CD4-positive, alpha-beta T cell (primary cell): Measurements from ENCODE around the gene HRH3. TPM values are rescaled to one million over a fixed set of nuclear protein-coding genes. Genes with fewer than 3 reads are reported as not detected.

Experiments used
- ATAC-seq: fragments of 200-7000 bp; cut with Tn5 transposase; one replicate; pipeline ENCODE4 v1.10.0; 2022; ENCODE audit warnings: mild to moderate bottlenecking; ENCODE audit not compliant: poor library complexity
- CTCF ChIA-PET: fragments of 350-600 bp; sonication (Branson Sonifier 250); formaldehyde crosslinking; loops from one replicate; lab custom pipeline; 2021; ENCODE audit warnings: antibody characterized with exemption, inconsistent platforms; lab: Charles Lee
- POLR2A ChIA-PET: fragments of 350-600 bp; sonication (Branson Sonifier 250); formaldehyde crosslinking; loops from one replicate; lab custom pipeline; 2021; ENCODE audit warnings: antibody characterized with exemption, inconsistent platforms; lab: Charles Lee
- DNase-seq, 14 experiments: peaks; one replicate each; pipeline ENCODE4 v3.0.0-alpha.2; 2013 to 2020; ENCODE audit warnings: mixed read lengths in 2 of 14
- H3K27ac ChIP-seq, 2 donors: one replicate each; pipeline versions ENCODE4 v1.5.1 to v1.7.0; 2013; ENCODE audit warnings: low read length in 2 of 2, low read depth in 1 of 2, mild to moderate bottlenecking in 1 of 2
- H3K27me3 ChIP-seq, 2 experiments: 1 replicate in 1 of 2; 2 replicates in 1 of 2; pipeline versions ENCODE4 v1.6.1 to v1.7.0; 2013; ENCODE audit warnings: low read length in 2 of 2, control low read depth in 1 of 2, mild to moderate bottlenecking in 1 of 2, moderate library complexity in 1 of 2; ENCODE audit not compliant: insufficient read depth in 2 of 2, control insufficient read depth in 1 of 2
- H3K36me3 ChIP-seq: one replicate; pipeline ENCODE4 v1.6.1; 2013; ENCODE audit warnings: low read length, control low read depth; ENCODE audit not compliant: insufficient read depth
- H3K4me1 ChIP-seq: one replicate; pipeline ENCODE4 v1.6.1; 2013; ENCODE audit warnings: low read length, control low read depth; ENCODE audit not compliant: insufficient read depth
- H3K4me3 ChIP-seq: one replicate; pipeline ENCODE4 v1.5.1; 2013; ENCODE audit warnings: mild to moderate bottlenecking, low read length, moderate library complexity
- H3K9me3 ChIP-seq, 2 experiments: 1 replicate in 1 of 2; 2 replicates in 1 of 2; pipeline versions ENCODE4 v1.6.1 to v1.7.0; 2013; ENCODE audit warnings: low read length in 2 of 2, mild to moderate bottlenecking in 2 of 2, control low read depth in 1 of 2, moderate library complexity in 1 of 2; ENCODE audit not compliant: control insufficient read depth in 1 of 2, insufficient read depth in 1 of 2
- H3K27ac Mint-ChIP-seq: one replicate; pipeline ENCODE4 v1.8.0; 2020; ENCODE audit warnings: mixed read lengths
- H3K27me3 Mint-ChIP-seq: one replicate; pipeline ENCODE4 v1.8.0; 2021; ENCODE audit warnings: mixed read lengths
- H3K36me3 Mint-ChIP-seq: one replicate; pipeline ENCODE4 v1.8.0; 2021; ENCODE audit warnings: low read depth, mixed read lengths
- H3K4me1 Mint-ChIP-seq: one replicate; pipeline ENCODE4 v1.8.0; 2021; ENCODE audit warnings: low read depth, mixed read lengths
- H3K4me3 Mint-ChIP-seq: one replicate; pipeline ENCODE4 v1.8.0; 2020; ENCODE audit warnings: mild to moderate bottlenecking, mixed read lengths
- H3K9me3 Mint-ChIP-seq: one replicate; pipeline ENCODE4 v1.8.0; 2020; ENCODE audit warnings: mixed read lengths
- CTCF ChIP-seq: fragments of 200-600 bp; IDR thresholded peaks from one replicate; pipeline ENCODE4 v1.8.0; 2022; ENCODE audit warnings: antibody characterized with exemption, mild to moderate bottlenecking
- intact Hi-C, 2 experiments: fragments of 100-400 bp; cut with DNase I in 1 of 2; cut with micrococcal nuclease in 1 of 2; formaldehyde crosslinking; loops; one replicate each; pipeline versions ENCODE4 v1.15.1 to v1.9.0; 2023 to 2025; cut with DNase I, micrococcal nuclease
- total RNA-seq, 174 experiments: library from RNA in 2 of 174; stranded (reverse) in 2 of 174; gene quantifications; one replicate each; pipeline ENCODE4 v1.2.3 and lab custom pipeline; 2021 to 2026

HRH3 gene
- total RNA-seq, 2 experiments from 2014 or later = not detected

GRCh38 chr20:62268228-62268900, 48.3 kb upstream of the HRH3 start:
- Mint-ChIP-seq H3K27me3 (no peaks in the 10 kb centered on the region), H3K36me3 (peaks cover 61% of the 10 kb centered on the region), H3K27ac (no peak overlapping the region), H3K9me3 (no peaks in the 10 kb centered on the region), H3K4me3 (no peak overlapping the region), H3K4me1 (no peaks in the 10 kb centered on the region)
- TF ChIP-seq CTCF = no peak
- no peak for DNase-seq
- no peaks in the 10 kb centered on the region for H3K27me3 ChIP-seq
- H3K36me3 ChIP-seq = peaks cover 62% of the 10 kb centered on the region
- ChIA-PET POLR2A (no interaction called here), CTCF (no interaction called here)
- no peaks in the 10 kb centered on the region for H3K9me3 ChIP-seq
- no peak overlapping the region for H3K27ac ChIP-seq
- intact Hi-C loops = no loop called here
- no peak overlapping the region for H3K4me3 ChIP-seq
- H3K4me1 ChIP-seq = no peaks in the 10 kb centered on the region
- no peak for ATAC-seq

GRCh38 chr20:62267543-62267942, 47.5 kb upstream of the HRH3 start:
- peaks cover 62% of the 10 kb centered on the region for H3K36me3 ChIP-seq
- no peak overlapping the region for H3K27ac ChIP-seq
- no peak overlapping the region for H3K4me3 ChIP-seq
- Mint-ChIP-seq H3K27ac (no peak overlapping the region), H3K36me3 (peaks cover 59% of the 10 kb centered on the region), H3K4me1 (no peaks in the 10 kb centered on the region), H3K27me3 (no peaks in the 10 kb centered on the region), H3K9me3 (no peaks in the 10 kb centered on the region), H3K4me3 (no peak overlapping the region)
- ATAC-seq (no peak), DNase-seq (no peak)
- no peaks in the 10 kb centered on the region for H3K9me3 ChIP-seq
- CTCF ChIA-PET = no interaction called here
- POLR2A ChIA-PET = no interaction called here
- intact Hi-C loops = no loop called here
- no peak for TF ChIP-seq CTCF
- H3K4me1 ChIP-seq = no peaks in the 10 kb centered on the region
- no peaks in the 10 kb centered on the region for H3K27me3 ChIP-seq

- CTCF ChIA-PET = no interaction called here
- intact Hi-C loops = no loop called here
- no peaks in the 10 kb centered on the region for H3K27me3 Mint-ChIP-seq
Observed at GRCh38 chr20:62266851-62267250, 46.8 kb upstream of the HRH3 start.

More at GRCh38 chr20:62266851-62267250, 46.8 kb upstream of the HRH3 start:
- peaks cover 60% of the 10 kb centered on the region for H3K36me3 ChIP-seq
- Mint-ChIP-seq H3K36me3 (peaks cover 60% of the 10 kb centered on the region), H3K27ac (no peak overlapping the region), H3K9me3 (no peaks in the 10 kb centered on the region), H3K4me1 (no peaks in the 10 kb centered on the region), H3K4me3 (no peak overlapping the region)
- no peak for ATAC-seq
- POLR2A ChIA-PET = no interaction called here
- H3K27ac ChIP-seq = no peak overlapping the region
- no peaks in the 10 kb centered on the region for H3K27me3 ChIP-seq
- H3K4me1 ChIP-seq = no peaks in the 10 kb centered on the region
- no peak overlapping the region for H3K4me3 ChIP-seq
- no peak for TF ChIP-seq CTCF
- H3K9me3 ChIP-seq = no peaks in the 10 kb centered on the region
- DNase-seq = no peak
